Type B pancreatic cell (in vitro differentiated cells): Measurements from ENCODE around the gene UTP11. TPM values are rescaled to one million over a fixed set of nuclear protein-coding genes. Genes with fewer than 3 reads are reported as not detected.

Source experiments
- DNase-seq: peaks from one replicate; pipeline ENCODE4 v3.0.0; 2021; ENCODE audit warnings: mixed read lengths; ENCODE audit not compliant: unreplicated experiment; ENCODE audit errors: extremely low spot score
- H3K27ac Mint-ChIP-seq: 2 replicates; pipeline ENCODE4 v1.8.0; 2021; ENCODE audit warnings: mild to moderate bottlenecking, mixed read lengths
- H3K27me3 Mint-ChIP-seq: 2 replicates; pipeline ENCODE4 v1.8.0; 2021; ENCODE audit warnings: mixed read lengths
- H3K36me3 Mint-ChIP-seq: 2 replicates; pipeline ENCODE4 v1.8.0; 2021; ENCODE audit warnings: mixed read lengths
- H3K4me1 Mint-ChIP-seq: one replicate; pipeline ENCODE4 v1.8.0; 2021; ENCODE audit warnings: mixed read lengths; ENCODE audit not compliant: unreplicated experiment
- H3K4me3 Mint-ChIP-seq: 2 replicates; pipeline ENCODE4 v1.8.0; 2021; ENCODE audit warnings: mild to moderate bottlenecking, mixed read lengths
- H3K9me3 Mint-ChIP-seq: 2 replicates; pipeline ENCODE4 v1.8.0; 2021; ENCODE audit warnings: mixed read lengths
- CTCF ChIP-seq: fragments of 200-600 bp; sonication (generic); conservative IDR thresholded peaks from 2 replicates; pipeline ENCODE4 v1.5.0; 2021; ENCODE audit warnings: antibody characterized with exemption, mild to moderate bottlenecking
- total RNA-seq: library from RNA; stranded (reverse); gene quantifications from 2 replicates; pipeline ENCODE4 v1.2.1, GENCODE V29; 2021; ENCODE audit warnings: low replicate concordance

The UTP11 gene
- total RNA-seq, 1 donor from 2014 or later: 33.1 TPM

GRCh38 chr1:38021969-38022368 lies 9.4 kb downstream of the UTP11 start:
- DNase-seq: no peak
- H3K4me1 Mint-ChIP-seq: peaks cover 9% of the 10 kb centered on the region
- H3K4me3 Mint-ChIP-seq: no peak overlapping the region
- H3K27ac Mint-ChIP-seq: no peak overlapping the region
- TF ChIP-seq CTCF: no peak
- H3K9me3 Mint-ChIP-seq: no peaks in the 10 kb centered on the region
- peaks cover 17% of the 10 kb centered on the region for H3K36me3 Mint-ChIP-seq
- no peaks in the 10 kb centered on the region for H3K27me3 Mint-ChIP-seq

GRCh38 chr1:38022810-38023209 lies 10.3 kb downstream of the UTP11 start:
- Mint-ChIP-seq H3K4me1 (peaks cover 9% of the 10 kb centered on the region), H3K9me3 (no peaks in the 10 kb centered on the region), H3K36me3 (peaks cover 17% of the 10 kb centered on the region), H3K27me3 (no peaks in the 10 kb centered on the region), H3K4me3 (no peak overlapping the region), H3K27ac (no peak overlapping the region)
- no peak for DNase-seq
- no peak for TF ChIP-seq CTCF

GRCh38 chr1:38025233-38025632 lies 12.7 kb downstream of the UTP11 start:
- H3K9me3 Mint-ChIP-seq: no peaks in the 10 kb centered on the region
- peaks cover 13% of the 10 kb centered on the region for H3K4me1 Mint-ChIP-seq
- no peak overlapping the region for H3K27ac Mint-ChIP-seq
- TF ChIP-seq CTCF: no peak
- no peaks in the 10 kb centered on the region for H3K27me3 Mint-ChIP-seq
- no peak for DNase-seq
- H3K36me3 Mint-ChIP-seq: peaks cover 16% of the 10 kb centered on the region
- no peak overlapping the region for H3K4me3 Mint-ChIP-seq

GRCh38 chr1:38025664-38026063 lies 13.1 kb downstream of the UTP11 start:
- no peak overlapping the region for H3K4me3 Mint-ChIP-seq
- H3K4me1 Mint-ChIP-seq: peaks cover 18% of the 10 kb centered on the region
- H3K27me3 Mint-ChIP-seq: no peaks in the 10 kb centered on the region
- no peak for DNase-seq
- H3K36me3 Mint-ChIP-seq: peaks cover 12% of the 10 kb centered on the region
- TF ChIP-seq CTCF: no peak
- no peak overlapping the region for H3K27ac Mint-ChIP-seq
- H3K9me3 Mint-ChIP-seq: no peaks in the 10 kb centered on the region

- peak; percentile 74 for DNase-seq
Observed at GRCh38 chr1:38026592-38027200, 14.2 kb downstream of the UTP11 start.

More at GRCh38 chr1:38026592-38027200, 14.2 kb downstream of the UTP11 start:
- no peaks in the 10 kb centered on the region for H3K27me3 Mint-ChIP-seq
- H3K27ac Mint-ChIP-seq: peak overlapping the region; percentile 9
- peaks cover 12% of the 10 kb centered on the region for H3K36me3 Mint-ChIP-seq
- no peaks in the 10 kb centered on the region for H3K9me3 Mint-ChIP-seq
- peaks cover 22% of the 10 kb centered on the region for H3K4me1 Mint-ChIP-seq
- TF ChIP-seq CTCF: peak; percentile 86
- no peak overlapping the region for H3K4me3 Mint-ChIP-seq
